HCEC 1CT (cell line): ENCODE measurements around the gene INTS1.
"Not testable (repeated sequence)": the region's sequence is repeated elsewhere in the genome, so short reads cannot be mapped to it uniquely, and the experiment has no call there.

Experiments used
- DNase-seq: peaks from one replicate; pipeline ENCODE4 v3.0.0-alpha.2; 2017

The INTS1 gene

DNA sequence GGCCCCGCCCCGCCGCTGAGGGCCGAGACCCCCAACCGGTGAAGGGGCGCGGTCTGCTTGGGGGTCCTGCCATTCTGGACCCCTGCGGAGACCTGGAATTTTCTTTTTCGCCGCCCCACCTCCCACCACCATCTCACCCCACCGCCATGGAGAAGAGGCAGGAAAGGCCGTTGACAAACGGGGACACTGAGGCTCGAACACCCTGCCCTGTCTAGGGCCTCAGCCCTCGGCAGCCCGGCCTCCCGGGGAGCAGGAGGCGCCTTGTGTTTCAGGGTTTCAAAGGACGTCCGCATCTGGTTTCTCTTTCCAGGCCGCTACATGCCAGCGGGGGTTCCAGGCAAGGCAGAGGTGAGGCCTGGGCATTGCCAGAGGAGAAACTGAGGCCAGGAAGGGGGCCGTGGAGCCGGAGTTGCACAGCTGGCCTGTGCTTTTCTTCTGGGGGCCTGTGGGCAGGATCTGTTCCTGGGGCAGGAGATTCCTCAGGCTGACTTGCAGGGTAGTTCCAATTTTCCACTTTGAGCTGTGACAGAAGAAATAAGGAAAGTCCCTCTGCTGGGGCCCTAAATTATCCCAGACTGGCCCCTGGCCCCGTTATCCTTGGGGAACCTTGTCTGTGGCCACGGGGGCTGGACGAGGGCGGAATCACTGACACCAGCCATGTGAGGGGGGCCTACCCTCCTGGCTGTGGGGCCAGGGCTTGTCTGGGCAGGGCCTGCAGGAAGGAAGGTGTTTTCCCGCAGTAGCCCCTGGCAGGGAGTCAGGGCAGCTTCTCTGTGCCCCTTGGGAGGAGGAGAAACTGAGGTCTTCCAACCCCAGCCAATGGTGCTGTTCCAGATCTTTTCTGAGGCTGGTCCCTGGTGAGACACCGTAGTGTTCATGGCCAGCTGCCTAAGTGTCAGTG lies 44.0 kb downstream of the INTS1 start:
- no peak for DNase-seq

DNA sequence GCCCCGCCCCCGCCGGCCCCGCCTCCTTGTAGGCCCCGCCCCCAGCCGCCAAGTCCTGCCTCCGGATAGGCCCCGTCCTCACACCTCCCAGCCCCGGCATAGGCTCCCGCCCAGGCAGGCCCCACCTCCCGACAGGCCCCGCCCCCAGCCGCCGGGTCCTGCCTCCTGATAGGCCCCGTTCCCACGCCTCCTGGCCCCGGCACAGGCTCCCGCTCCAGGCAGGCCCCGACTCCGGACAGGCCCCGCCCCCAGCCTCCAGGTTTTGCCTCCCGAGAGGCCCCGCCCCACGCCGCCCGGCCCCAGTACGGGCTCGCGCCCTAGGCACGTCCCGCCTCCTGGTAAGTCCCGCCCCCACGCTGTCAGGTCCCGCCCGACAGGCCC lies 44.7 kb downstream of the INTS1 start:
- DNase-seq, result peak; percentile 98

- peak; percentile 85 for DNase-seq
These were observed 45.3 kb downstream of the INTS1 start, which contains the start of gene MICALL2 for GRCh38 chr7:1458683-1459511. TSS of gene MICALL2 (minus strand) at chr7:1459470. CDS start at chr7:1459326, 144 bp downstream.

DNA sequence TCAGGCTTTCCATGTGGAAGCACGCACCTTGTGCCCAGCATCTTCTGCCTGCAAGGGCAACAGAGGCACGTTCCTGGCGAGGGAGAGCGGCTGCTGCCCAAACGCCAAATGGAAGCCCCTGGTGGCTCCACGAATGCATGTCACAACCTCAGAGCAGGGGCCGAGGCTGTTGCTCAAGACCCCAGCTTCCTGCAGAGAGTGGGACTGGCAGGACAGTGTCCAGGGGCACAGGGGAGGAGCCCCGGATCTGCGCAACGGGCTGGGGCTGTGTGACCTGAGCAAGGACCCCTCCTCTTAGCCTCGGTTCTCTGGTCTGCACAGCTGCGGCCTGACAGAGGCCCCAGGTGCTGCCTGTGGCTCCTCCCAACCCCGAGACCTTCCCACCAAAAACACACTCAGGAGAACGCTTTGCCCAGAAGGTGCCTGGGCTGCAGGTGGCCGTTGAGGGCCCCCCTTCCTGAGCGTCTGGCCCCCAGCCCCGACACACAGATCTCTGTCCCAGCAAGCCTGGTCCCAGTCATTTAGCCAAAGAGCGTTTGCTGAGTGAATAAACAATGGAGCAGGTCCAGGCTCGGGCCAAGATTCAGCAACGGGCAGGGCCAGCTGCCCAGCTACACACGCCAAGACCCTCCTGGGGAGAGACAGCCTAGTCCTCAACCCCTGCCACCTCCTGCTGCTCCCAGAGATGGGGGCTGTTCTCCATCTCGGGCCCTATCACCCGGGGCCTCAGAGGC lies 46.1 kb downstream of the INTS1 start:
- DNase-seq, result no peak

- no peak for DNase-seq
These were observed 46.9 kb downstream of the INTS1 start for GRCh38 chr7:1457059-1457948.

DNA sequence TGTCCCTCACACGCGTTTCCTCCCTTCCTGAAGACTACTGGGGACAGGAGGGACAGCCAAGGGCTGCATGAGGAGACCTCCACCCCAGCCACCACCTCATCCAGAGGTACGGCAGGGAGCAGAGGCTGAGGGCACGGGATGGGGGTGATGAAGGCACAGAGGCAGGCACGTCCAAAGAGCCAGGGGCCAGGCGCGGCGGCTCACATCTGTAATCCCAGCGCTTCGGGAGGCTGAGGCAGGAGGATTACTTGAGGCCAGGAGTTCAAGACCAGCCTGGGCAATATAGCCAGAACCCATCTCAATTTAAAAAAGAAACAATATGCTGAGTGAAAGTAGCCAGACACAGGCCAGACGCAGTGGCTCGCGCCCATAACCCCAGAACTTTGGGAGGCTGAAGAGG lies 48.2 kb downstream of the INTS1 start:
- no peak for DNase-seq

- no peak for DNase-seq
These were observed 48.8 kb downstream of the INTS1 start for GRCh38 chr7:1455241-1455939.

DNA sequence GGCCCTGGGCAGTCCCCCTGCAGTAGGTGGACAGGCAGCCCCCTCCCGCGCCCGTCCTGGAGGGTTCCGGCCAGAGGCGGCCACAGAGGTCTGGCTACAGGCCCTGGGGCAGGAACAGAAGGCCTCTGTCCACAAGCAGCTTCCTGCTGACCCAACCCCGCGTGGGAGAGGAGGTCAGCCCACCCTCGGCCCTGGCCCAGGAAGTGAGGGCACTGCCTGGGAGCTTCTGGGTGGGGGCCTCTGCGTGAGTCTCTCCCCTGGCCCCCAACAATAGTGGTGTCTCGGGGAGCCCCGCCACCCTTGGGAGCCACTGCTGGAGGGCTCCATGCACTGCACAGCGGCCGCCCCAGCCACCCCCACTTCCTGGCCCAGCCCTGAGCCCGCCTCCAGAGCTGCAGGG lies 49.6 kb downstream of the INTS1 start:
- no peak for DNase-seq

- no peak for DNase-seq
These were observed 52.0 kb downstream of the INTS1 start for GRCh38 chr7:1452205-1452604.

DNA sequence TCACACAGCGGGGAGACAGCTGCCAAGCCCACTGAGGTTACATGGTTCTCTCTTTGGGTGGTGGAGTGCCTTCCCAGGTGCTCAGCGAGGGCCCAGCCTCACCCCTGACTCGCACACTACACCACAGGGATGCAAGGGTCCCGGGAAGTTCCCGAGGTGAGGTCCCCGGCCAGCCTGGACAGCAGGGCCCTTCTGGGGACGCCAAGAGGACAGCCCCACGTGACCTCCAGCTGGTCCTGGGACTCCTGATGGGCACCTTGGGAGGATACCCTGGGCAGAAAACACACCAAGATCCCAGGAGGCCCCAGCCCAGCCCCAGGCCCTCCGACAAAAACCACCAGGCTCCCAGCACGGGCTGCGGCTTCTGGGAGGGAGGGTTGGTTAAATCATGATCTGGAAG lies 53.2 kb downstream of the INTS1 start:
- DNase-seq, result no peak

GRCh38 chr7:1450431-1450830 lies 53.8 kb downstream of the INTS1 start:
- DNase-seq, result no peak

DNA sequence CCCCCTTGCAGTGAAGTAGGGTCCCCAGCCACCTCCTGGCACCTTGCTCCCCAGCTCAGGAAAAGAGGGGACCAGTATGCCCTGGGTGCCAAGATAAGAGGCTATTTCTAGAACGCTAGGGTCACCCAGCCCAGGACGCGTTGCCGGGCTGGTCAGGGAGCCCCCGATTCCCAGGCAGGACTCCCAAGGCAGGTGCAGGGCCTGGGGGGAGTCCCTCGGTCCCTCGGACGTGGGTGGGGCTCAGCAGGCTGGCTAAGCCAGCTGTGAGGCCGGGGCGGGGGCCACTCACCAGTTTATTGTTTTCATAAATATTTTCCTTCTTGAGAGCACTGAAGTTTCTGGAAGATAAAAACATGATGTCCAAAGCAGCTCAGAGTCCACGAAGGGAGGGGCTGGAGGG lies 54.2 kb downstream of the INTS1 start:
- DNase-seq, result no peak

- DNase-seq, result no peak
These were observed 54.7 kb downstream of the INTS1 start for GRCh38 chr7:1449501-1449900.

DNA sequence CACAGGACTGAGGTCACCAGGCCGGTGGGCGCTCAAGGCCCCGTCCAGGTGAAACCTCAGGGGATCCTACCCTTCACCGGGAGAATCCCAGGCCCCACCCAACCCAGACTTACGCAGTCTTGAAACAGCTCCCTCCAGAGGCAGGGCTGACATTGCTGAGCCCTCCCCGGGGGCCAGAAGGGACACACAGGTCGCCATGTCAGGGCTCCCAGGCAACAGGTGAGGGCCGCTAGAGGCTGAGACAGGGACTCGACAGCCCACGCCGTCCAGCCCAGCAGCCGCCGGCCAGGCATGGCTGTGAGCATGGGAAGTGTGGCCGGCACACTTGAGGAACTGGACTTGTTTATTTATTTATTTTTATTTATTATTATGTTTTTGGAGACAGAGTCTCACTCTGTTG lies 55.2 kb downstream of the INTS1 start:
- DNase-seq, result no peak

- no peak for DNase-seq
These were observed 56.5 kb downstream of the INTS1 start for GRCh38 chr7:1447551-1448244.

GRCh38 chr7:1447112-1447511 lies 57.1 kb downstream of the INTS1 start:
- DNase-seq, result no peak

DNA sequence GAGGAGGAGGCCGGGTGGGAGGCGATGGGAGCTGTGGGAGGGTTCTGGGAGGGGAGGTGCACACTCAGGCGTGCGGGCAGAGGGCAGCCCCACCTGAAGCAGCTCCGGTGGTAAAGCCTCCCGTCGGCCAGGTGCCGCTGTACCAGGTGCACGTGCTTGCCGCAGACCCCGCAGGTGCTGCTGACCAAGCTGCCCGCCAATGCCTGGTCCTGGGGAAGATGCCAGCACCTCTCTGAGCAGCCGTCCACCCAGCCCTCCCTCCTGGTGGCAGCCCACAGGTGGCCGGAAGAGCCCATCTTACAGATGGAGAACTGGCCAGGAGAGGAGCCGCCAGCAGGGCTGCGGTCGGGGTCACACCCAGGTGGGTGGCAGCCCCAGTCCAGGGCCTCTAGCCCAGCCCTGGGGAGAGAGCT lies 57.6 kb downstream of the INTS1 start:
- no peak for DNase-seq

- not testable (repeated sequence) for DNase-seq
These were observed 58.2 kb downstream of the INTS1 start for GRCh38 chr7:1446026-1446425.

GRCh38 chr7:1445341-1445740 lies 58.8 kb downstream of the INTS1 start:
- DNase-seq, result no peak

DNA sequence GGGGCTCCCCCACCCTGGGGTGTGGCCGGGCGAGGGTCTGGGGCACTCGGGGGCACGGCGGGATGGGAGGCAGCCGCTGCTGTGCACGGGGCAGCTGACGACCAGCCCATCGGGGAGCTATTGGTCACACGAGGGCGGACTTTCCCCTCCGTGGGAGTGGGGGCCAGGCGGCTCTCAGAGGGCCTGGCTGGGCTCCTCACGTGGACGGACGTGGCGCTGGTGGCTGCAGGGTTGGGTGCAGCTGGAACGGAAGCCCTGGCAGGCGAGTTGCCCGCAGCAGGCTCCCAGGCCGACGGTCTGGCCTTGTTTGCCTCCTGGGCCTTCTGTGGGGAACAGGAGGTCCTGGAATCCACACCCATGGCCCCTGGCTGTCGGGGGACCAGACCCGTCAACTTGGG lies 59.3 kb downstream of the INTS1 start:
- no peak for DNase-seq
